ENCODE results near the gene TEPSIN. TPM values are rescaled to one million over a fixed set of nuclear protein-coding genes. Genes with fewer than 3 reads are reported as not detected.

The TEPSIN gene
- total RNA-seq, 1 donor from 2014 or later = 9.0 TPM

GRCh38 chr17:81187586-81188490, 51.0 kb downstream of the TEPSIN start:
- DNase-seq (ENCODE audit: low read depth, low spot score) = no peak

GRCh38 chr17:81187120-81187519, 51.7 kb downstream of the TEPSIN start:
- DNase-seq (ENCODE audit: low read depth, low spot score) = no peak

GRCh38 chr17:81186203-81186602, 52.7 kb downstream of the TEPSIN start:
- DNase-seq (ENCODE audit: low read depth, low spot score) = no peak

GRCh38 chr17:81184555-81184954, 54.3 kb downstream of the TEPSIN start:
- DNase-seq (ENCODE audit: low read depth, low spot score) = no peak

GRCh38 chr17:81183807-81184206, 55.0 kb downstream of the TEPSIN start:
- no peak for DNase-seq (ENCODE audit: low read depth, low spot score)

- no peak for DNase-seq (ENCODE audit: low read depth, low spot score)
These were observed 55.5 kb downstream of the TEPSIN start for GRCh38 chr17:81183316-81183715.

GRCh38 chr17:81182596-81182995, 56.3 kb downstream of the TEPSIN start:
- no peak for DNase-seq (ENCODE audit: low read depth, low spot score)

- no peak for DNase-seq (ENCODE audit: low read depth, low spot score)
These were observed 57.1 kb downstream of the TEPSIN start for GRCh38 chr17:81181811-81182185.

GRCh38 chr17:81180836-81181810, 57.7 kb downstream of the TEPSIN start:
- no peak for DNase-seq (ENCODE audit: low read depth, low spot score)

- no peak for DNase-seq (ENCODE audit: low read depth, low spot score)
These were observed 59.0 kb downstream of the TEPSIN start for GRCh38 chr17:81179861-81180260.

GRCh38 chr17:81179220-81179619, 59.6 kb downstream of the TEPSIN start:
- no peak for DNase-seq (ENCODE audit: low read depth, low spot score)

Other genes with a start within 250 kb of the TEPSIN start
- gene CHMP6, start 247.2 kb downstream of the TEPSIN start, total RNA-seq = 19.1 and 20.3 TPM in 2 replicates
- gene BAIAP2, start 203.9 kb downstream of the TEPSIN start, total RNA-seq = 4.7 and 8.0 TPM in 2 replicates
- gene PVALEF, start 73.5 kb downstream of the TEPSIN start, total RNA-seq = not detected in 2 replicates
- 2.1 and 3.0 TPM in 2 replicates for gene AATK, start 72.8 kb downstream of the TEPSIN start, total RNA-seq
- gene CEP131, start 16.1 kb downstream of the TEPSIN start, total RNA-seq = 16.3 TPM in 2 replicates
- 44.0 and 47.6 TPM in 2 replicates for gene NDUFAF8, start 263 bp upstream of the TEPSIN start, total RNA-seq
- gene SLC38A10, start 56.3 kb upstream of the TEPSIN start, total RNA-seq = 61.1 and 66.2 TPM in 2 replicates
- 2.5 and 2.8 TPM in 2 replicates for gene BAHCC1, start 156.4 kb upstream of the TEPSIN start, total RNA-seq